WI38 (cell line): ENCODE results near the gene ESYT1.

Source experiments
- H3K4me3 ChIP-seq: 2 replicates; pipeline ENCODE4 v1.5.1; 2011; ENCODE audit warnings: low read depth, mild to moderate bottlenecking, control low read depth, low read length
- TF ChIP-seq, protein P1 (sequence below): IDR thresholded peaks from 2 replicates; pipeline ENCODE4 v1.5.1; 2012; ENCODE audit warnings: low read depth, mild to moderate bottlenecking, control low read depth, low read length

Gene ESYT1

DNA sequence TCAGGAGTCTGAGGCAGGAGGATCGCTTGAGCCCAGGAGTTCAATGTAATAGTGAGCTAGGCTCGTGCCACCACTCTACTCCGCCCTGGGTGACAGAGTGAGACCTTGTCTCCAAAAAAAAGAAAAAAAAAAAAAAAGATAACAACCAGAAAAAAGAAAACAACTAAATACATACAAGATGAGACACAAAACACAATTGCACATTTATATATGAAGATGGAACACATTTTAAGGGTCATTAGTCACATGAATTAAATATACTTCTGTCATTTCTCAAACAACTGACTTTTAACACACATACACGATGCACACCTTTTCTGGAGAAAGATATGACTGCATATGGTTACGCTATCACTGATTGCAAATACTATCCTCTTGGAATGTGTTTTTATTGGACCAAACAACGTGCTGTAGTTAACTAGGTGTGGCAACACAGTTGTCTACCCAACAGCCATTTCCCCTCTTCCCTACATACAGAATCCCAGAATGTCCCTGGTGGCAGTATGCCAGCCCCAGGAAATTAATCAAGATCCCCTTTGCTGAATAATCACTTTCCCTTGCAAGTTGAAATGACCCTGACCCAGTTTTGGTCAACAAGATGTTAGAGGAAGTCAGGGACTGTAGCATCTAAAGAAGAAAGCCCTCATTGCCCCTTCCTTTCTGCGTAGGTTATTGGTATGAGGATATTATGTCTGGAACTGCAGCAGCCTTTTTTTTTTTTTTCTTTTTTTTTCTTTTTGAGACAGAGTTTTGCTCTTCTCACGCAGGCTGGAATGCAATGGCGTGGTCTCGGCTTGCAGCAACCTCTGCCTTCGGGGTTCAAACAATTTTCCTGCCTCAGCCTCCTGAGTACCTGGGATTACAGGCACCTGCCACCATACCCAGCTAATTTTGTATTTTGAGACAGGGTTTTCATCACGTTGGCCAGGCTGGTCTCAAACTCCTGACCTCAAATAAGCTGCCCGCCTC, 18.7 kb downstream of the ESYT1 start:
- TF ChIP-seq, protein P1, sequence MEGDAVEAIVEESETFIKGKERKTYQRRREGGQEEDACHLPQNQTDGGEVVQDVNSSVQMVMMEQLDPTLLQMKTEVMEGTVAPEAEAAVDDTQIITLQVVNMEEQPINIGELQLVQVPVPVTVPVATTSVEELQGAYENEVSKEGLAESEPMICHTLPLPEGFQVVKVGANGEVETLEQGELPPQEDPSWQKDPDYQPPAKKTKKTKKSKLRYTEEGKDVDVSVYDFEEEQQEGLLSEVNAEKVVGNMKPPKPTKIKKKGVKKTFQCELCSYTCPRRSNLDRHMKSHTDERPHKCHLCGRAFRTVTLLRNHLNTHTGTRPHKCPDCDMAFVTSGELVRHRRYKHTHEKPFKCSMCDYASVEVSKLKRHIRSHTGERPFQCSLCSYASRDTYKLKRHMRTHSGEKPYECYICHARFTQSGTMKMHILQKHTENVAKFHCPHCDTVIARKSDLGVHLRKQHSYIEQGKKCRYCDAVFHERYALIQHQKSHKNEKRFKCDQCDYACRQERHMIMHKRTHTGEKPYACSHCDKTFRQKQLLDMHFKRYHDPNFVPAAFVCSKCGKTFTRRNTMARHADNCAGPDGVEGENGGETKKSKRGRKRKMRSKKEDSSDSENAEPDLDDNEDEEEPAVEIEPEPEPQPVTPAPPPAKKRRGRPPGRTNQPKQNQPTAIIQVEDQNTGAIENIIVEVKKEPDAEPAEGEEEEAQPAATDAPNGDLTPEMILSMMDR = no peak
- no peak overlapping the region for H3K4me3 ChIP-seq

- no peak overlapping the region for H3K4me3 ChIP-seq
- TF ChIP-seq, protein P1 = no peak
Measured at GRCh38 chr12:56150563-56150962, 22.5 kb downstream of the ESYT1 start.

DNA sequence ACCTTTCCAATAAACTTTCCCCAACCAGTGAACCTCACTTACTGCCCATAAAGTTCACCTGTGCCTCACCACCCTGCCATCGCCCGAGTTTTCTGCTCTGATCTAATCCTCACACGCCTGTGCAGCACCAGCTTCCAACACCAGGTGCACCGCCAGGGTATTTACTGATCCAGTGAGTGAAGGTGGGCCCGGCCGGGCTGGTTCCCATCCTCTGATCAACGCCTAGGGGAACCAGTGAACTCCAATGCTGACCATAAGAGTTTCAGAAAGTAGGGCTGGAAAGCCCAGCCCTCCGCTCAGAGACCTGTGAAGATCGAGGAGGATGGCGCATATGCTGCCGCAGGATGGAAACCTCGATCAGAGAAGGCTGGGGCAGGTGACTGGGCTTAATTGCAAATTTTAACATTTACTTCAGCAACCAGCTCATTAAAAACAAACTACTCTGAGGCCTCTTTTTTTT, 23.6 kb downstream of the ESYT1 start:
- peak overlapping the region; percentile 79 for H3K4me3 ChIP-seq
- TF ChIP-seq, protein P1 = peak; percentile 5; the same call in 1 of the 2 replicates

DNA sequence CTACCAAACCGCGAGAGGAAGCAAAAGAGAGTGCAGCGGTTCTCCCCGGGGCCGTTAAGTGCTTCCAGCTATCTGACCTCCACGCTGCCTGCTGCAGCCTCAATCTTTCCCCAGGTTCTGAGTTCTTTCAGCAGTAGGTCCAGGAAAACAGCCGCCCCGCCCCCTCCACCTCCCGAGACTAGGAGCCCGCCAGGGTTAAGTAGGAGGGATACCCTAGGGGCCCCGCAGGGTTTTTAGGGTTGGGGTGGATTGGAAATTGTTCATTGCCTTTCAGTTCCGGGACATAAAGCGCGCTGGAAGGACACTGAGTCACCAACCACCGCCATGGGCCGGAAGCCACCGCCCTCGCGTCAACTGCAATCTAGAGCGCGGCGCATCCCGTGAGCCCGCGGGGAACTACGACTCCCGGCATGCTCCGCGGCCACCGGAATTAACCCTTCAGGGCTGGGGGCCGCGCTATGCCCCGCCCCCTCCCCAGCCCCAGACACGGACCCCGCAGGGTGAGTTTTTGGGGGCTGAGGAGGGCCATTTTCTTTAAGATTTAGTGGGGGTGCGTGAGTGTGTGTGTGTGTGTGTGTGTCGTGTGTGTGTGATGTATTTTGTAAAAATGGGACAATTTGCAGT, 24.2 kb downstream of the ESYT1 start, which contains the start of gene MYL6B:
Gene MYL6B, plus strand, starts transcription at position 456 of the 624 bp plus-strand sequence. CDS start 1,332 bp downstream, outside the sequence.
- TF ChIP-seq, protein P1 = no peak

DNA sequence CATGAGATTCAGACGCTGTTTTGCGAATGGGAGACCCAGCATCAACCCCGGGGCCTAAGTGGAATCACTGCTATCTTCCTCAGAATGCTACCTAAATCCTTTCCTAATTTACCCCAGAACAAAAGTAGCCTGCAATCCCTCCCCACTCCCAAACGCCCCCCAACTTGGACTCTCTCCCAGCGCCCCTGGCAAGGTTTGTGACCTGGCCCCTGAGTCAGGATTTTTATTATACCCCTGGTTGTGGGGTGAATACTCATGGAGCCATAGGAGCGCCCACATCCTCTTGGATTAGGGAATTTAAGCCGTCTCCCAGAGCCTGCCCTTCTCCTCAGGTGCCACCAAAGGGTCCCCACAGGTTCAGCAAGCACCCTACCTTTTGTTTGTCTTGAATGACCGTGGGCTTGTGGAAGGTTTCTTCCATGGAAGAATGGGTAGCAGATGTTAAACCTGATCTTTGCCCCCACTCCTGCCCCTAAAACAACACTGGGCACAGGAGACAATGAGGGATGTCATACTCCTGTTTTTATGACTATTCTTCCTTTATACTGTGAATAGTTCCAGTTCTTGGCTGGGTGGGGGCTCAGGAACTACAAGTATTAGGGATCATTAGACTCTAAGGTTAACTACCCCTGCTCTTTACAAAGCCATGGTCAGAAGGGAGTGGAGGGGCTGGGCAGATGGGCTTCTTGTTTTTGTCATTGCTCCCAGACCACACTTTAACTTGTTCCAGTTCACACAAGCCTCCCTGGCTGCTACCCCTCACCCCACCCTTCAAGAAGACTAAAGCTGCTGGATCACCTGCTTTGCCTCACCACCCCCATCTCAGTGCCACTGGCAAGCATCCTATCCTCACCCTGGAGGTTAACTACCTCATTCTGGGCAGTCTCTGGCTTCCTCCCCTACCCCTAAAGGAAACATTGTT, 24.9 kb downstream of the ESYT1 start:
- H3K4me3 ChIP-seq = peak overlapping the region; percentile 79
- TF ChIP-seq, protein P1 = no peak

More for the DNA sequence above, 24.2 kb downstream of the ESYT1 start, which contains the start of gene MYL6B:
- peak within 1 kb of the TSS; percentile 79 for H3K4me3 ChIP-seq

- TF ChIP-seq, protein P1 = no peak
- H3K4me3 ChIP-seq = peak overlapping the region; percentile 79
Measured at GRCh38 chr12:56153678-56154065, 25.6 kb downstream of the ESYT1 start.
